Tibial nerve (tissue), 4 donors: Measurements from ENCODE around the gene SEPTIN1.

Experiments used
- EP300 ChIP-seq, 2 donors: sonication (generic); formaldehyde crosslinking; IDR thresholded peaks; one replicate each; pipeline ENCODE4 v1.6.1; 2017; ENCODE audit warnings: antibody characterized with exemption in 2 of 2, mild to moderate bottlenecking in 1 of 2
- POLR2A ChIP-seq, 2 donors: fragments of 450-650 bp; IDR thresholded peaks; one replicate each; pipeline ENCODE4 v1.6.1; 2017; ENCODE audit warnings: antibody characterized with exemption in 2 of 2, mild to moderate bottlenecking in 2 of 2, moderate library complexity in 2 of 2
- TF ChIP-seq, protein P1 (sequence below), 5 experiments: fragments of 200-600 bp in 3 of 5; fragments of 450-650 bp in 2 of 5; sonication (generic) in 3 of 5; IDR thresholded peaks; one replicate each; pipeline ENCODE4 v1.5.1; 2016 to 2019; ENCODE audit warnings: antibody characterized with exemption in 5 of 5, mild to moderate bottlenecking in 3 of 5, moderate library complexity in 2 of 5

DNA sequence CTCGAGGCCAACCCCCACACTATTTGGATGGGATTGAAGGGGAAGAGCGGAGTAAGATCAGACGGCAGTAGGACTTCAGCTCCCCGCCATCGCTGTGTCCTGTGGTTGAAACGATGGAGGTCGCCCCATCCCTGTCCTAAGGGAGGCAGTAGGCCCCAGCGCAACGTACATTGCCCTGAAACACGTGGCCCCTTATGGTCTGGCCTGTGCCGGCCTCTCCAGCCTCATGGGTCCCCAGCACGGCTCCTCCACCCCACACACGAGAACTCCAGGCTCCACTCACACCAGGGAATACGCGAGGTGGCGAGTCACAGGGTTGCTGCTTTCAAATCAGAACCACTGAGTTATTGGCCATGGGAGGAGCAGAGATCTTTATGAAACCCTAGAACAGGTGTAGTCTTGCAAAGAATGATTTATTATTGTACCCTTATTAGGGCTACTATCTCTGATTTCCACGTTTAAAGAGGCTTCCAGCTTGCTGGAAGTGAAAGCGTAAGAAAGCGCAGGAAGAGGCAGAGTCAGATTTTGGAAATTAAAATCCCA lies 48.1 kb upstream of the SEPTIN1 start:
- no peak for TF ChIP-seq POLR2A (IDR thresholded peaks at IDR 0.05)
- TF ChIP-seq, protein P1, sequence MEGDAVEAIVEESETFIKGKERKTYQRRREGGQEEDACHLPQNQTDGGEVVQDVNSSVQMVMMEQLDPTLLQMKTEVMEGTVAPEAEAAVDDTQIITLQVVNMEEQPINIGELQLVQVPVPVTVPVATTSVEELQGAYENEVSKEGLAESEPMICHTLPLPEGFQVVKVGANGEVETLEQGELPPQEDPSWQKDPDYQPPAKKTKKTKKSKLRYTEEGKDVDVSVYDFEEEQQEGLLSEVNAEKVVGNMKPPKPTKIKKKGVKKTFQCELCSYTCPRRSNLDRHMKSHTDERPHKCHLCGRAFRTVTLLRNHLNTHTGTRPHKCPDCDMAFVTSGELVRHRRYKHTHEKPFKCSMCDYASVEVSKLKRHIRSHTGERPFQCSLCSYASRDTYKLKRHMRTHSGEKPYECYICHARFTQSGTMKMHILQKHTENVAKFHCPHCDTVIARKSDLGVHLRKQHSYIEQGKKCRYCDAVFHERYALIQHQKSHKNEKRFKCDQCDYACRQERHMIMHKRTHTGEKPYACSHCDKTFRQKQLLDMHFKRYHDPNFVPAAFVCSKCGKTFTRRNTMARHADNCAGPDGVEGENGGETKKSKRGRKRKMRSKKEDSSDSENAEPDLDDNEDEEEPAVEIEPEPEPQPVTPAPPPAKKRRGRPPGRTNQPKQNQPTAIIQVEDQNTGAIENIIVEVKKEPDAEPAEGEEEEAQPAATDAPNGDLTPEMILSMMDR (IDR thresholded peaks at IDR 0.05): peak in 3 of 5 experiments; percentile 5 to 23 (median 11)
- TF ChIP-seq EP300 (IDR thresholded peaks at IDR 0.05): no peak
